ENCODE data around the gene BICC1.

DNA sequence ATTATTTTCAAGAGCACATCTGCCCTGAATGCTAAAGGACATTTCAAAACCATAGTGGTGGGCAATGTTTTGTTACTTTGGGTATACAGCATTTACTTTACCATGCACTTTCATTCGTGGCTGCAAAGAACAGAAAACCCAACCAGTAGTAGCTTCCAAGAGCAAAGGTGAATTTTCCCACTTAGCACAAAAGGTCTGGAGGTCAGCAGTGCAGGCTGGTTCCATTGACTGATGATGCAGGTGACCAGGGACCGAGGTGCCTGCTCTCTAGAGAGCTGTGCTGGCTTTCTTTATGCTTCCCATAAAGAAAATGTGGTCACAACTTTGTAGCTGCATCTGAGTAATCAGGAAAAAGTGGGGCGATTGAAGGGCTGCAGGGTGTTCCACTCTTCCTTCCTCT is 240.0 kb downstream of the BICC1 start:
- TF ChIP-seq, protein P1, sequence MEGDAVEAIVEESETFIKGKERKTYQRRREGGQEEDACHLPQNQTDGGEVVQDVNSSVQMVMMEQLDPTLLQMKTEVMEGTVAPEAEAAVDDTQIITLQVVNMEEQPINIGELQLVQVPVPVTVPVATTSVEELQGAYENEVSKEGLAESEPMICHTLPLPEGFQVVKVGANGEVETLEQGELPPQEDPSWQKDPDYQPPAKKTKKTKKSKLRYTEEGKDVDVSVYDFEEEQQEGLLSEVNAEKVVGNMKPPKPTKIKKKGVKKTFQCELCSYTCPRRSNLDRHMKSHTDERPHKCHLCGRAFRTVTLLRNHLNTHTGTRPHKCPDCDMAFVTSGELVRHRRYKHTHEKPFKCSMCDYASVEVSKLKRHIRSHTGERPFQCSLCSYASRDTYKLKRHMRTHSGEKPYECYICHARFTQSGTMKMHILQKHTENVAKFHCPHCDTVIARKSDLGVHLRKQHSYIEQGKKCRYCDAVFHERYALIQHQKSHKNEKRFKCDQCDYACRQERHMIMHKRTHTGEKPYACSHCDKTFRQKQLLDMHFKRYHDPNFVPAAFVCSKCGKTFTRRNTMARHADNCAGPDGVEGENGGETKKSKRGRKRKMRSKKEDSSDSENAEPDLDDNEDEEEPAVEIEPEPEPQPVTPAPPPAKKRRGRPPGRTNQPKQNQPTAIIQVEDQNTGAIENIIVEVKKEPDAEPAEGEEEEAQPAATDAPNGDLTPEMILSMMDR (IDR thresholded peaks at IDR 0.05 in 8 of 11, conservative IDR thresholded peaks at IDR 0.05 in 3 of 11) = no peak
- TF ChIP-seq POLR2A (IDR thresholded peaks at IDR 0.05) = no peak

All from spleen (tissue), 7 donors.